ENCODE data around the gene CIAPIN1. TPM values are rescaled to one million over a fixed set of nuclear protein-coding genes. Genes with fewer than 3 reads are reported as not detected.
A peak's percentile ranks its signal among the peaks of the same experiment; 100 is the strongest.

CIAPIN1 gene
- total and polyA plus RNA-seq, 2 of the 4 experiments (the other 2 are of a cell fraction), result 41.6 to 47.7 TPM

DNA sequence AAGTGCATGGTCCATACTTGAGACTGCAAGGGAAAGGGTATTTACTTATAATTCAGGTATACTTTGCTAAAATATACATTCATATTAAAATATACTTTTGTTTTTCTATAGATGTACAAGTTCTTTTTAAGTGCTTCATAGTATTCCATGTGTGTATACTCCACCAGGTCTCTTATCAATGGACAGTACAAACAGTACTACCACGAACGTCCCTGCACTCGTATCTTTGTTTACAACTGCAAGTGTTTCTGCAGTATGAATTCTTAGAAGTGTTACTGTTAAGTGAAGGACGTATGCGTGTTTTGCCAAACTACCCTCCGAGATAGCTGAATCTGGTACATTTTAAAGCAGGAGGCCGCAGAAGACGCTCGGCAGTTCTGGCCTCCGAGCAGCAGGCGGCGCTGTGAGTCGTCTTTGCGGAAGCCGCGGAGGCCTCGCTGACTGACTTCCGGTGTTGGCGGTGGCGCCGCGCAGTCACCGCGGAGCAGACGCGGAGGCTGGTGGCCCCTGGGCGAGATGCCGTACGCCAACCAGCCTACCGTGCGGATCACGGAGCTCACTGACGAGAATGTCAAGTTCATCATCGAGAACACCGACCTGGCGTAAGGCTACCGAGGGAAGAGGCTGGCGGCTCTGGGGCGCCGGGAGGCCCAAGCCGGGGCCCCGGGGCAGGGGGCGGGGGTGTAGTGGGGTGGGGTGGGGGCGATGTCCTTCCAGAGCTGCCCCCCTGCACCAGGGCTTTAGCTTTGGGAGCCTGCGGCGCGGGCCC lies 15.2 kb upstream of the CIAPIN1 start, which contains the start of gene POLR2C (continued):
- TF ChIP-seq, protein P1, sequence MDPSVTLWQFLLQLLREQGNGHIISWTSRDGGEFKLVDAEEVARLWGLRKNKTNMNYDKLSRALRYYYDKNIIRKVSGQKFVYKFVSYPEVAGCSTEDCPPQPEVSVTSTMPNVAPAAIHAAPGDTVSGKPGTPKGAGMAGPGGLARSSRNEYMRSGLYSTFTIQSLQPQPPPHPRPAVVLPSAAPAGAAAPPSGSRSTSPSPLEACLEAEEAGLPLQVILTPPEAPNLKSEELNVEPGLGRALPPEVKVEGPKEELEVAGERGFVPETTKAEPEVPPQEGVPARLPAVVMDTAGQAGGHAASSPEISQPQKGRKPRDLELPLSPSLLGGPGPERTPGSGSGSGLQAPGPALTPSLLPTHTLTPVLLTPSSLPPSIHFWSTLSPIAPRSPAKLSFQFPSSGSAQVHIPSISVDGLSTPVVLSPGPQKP (IDR thresholded peaks at IDR 0.05; ENCODE audit: borderline replicate concordance, low read depth, low read length), result 0 out of 2 replicates have a peak, but pooled peaks have one; percentile 36
- TF ChIP-seq BHLHE40 (IDR thresholded peaks at IDR 0.05; ENCODE audit: low read depth, low read length), result no peak

DNA sequence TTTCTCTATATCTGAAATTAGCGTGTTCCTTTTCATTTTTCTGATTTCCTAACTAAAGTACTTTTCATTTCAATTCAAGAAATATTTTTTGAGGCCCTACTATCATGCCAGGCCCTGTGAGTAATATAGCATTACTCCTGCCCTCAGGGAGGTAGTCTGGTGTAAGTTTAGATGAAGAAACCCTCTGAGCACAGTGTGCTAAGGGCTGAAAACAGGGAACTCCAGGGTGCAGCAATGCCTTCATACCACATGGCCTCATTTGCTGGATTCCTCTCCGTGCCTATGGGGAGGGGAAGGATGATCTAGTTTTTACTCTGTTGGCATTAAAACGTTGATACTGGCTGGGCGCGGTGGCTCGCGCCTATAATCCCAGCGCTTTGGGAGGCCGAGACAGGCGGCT lies 4.8 kb upstream of the CIAPIN1 start:
- no peak overlapping the region for H2BK120ac ChIP-seq (ENCODE audit: low read depth, low read length)
- no peak overlapping the region for H3K4me2 ChIP-seq (ENCODE audit: low read depth, low read length)
- no peak overlapping the region for H4K91ac ChIP-seq (ENCODE audit: insufficient read depth, low read depth, low read length)
- no peak overlapping the region for H2BK5ac ChIP-seq (ENCODE audit: low read depth, low read length, poor library complexity, severe bottlenecking)
- H3K9me3 ChIP-seq (ENCODE audit: control insufficient read depth, insufficient read depth, low read length), result no peaks in the 10 kb centered on the region
- no peak overlapping the region for H3K18ac ChIP-seq (ENCODE audit: low read depth, low read length)
- ChIA-PET CTCF (interaction anchor here (1.0 kb wide), 1 partner anchor 10 kb away, joined by 6 read pairs; the partner anchor contains the start of gene POLR2C), POLR2A (ENCODE audit: unreplicated experiment) (no interaction called here)
- no peak overlapping the region for H2BK15ac ChIP-seq (ENCODE audit: low read depth, low read length)
- no peak overlapping the region for H2AFZ ChIP-seq (replicated peaks; ENCODE audit: low read length, poor library complexity)
- H3K23ac ChIP-seq (ENCODE audit: low read depth, low read length), result no peak overlapping the region
- no peak overlapping the region for H4K8ac ChIP-seq (ENCODE audit: low read depth in 2 of 2, low read length in 2 of 2)
- intact Hi-C loops (cut with micrococcal nuclease) (no loop called here), in situ Hi-C loops (cut with MboI; ENCODE audit: low sequenced_read_pairs) (no loop called here), dilution Hi-C loops (cut with HindIII; ENCODE audit: low sequenced_read_pairs, unreplicated experiment) (no loop called here)
- no peak overlapping the region for H3K4me3 ChIP-seq (ENCODE audit: insufficient read depth, low read depth, low read length)
- no TSS peak for BruUV-seq (replicated peaks)
- no peaks in the 10 kb centered on the region for H3K27me3 ChIP-seq (ENCODE audit: control insufficient read depth, insufficient read depth, low read length)
- H2AK5ac ChIP-seq (ENCODE audit: low read depth, low read length), result no peak overlapping the region
- no peak overlapping the region for H3K27ac ChIP-seq (ENCODE audit: insufficient read depth, low read length)
- H3K79me1 ChIP-seq (ENCODE audit: low read depth in 1 of 2, low read length in 2 of 2), result peaks cover 15 to 18% of the 10 kb centered on the region in 2 experiments; a peak in 3 of 4 replicates
- H4K20me1 ChIP-seq (ENCODE audit: insufficient read depth, low read length), result no peaks in the 10 kb centered on the region
- no peak overlapping the region for H3K4ac ChIP-seq (ENCODE audit: low read depth, low read length)
- H3K14ac ChIP-seq (replicated peaks; ENCODE audit: low read depth, low read length), result no peak overlapping the region
- no CpG with 5 or more reads among the region's 10 CpGs for WGBS, 2 experiments (ENCODE audit: extremely low coverage in 2 of 2, insufficient read length in 1 of 2)
- ATAC-seq (ENCODE audit: low read depth), result no peak
- H3K56ac ChIP-seq (ENCODE audit: extremely low read depth, insufficient read depth, low read length), result no peak overlapping the region
- H3K9me1 ChIP-seq (ENCODE audit: insufficient read depth, low read length), result no peaks in the 10 kb centered on the region
- peaks cover 39% of the 10 kb centered on the region for H3K36me3 ChIP-seq (ENCODE audit: control insufficient read depth, insufficient read depth, low read length)
- no peak overlapping the region for H2BK20ac ChIP-seq (ENCODE audit: low read depth, low read length)
- no peaks in the 10 kb centered on the region for H3K4me1 ChIP-seq (ENCODE audit: control insufficient read depth, insufficient read depth, low read length)
- no peak for DNase-seq
- H2AK9ac ChIP-seq (replicated peaks; ENCODE audit: low read depth, low read length, poor library complexity), result no peak overlapping the region
- H3K9ac ChIP-seq (ENCODE audit: low read depth, low read length), result no peak overlapping the region
- TF ChIP-seq MAZ (IDR thresholded peaks at IDR 0.05; ENCODE audit: borderline replicate concordance, low read depth, low read length) (no peak), CTCF (conservative IDR thresholded peaks at IDR 0.05; ENCODE audit: low read depth, low read length) (no peak), MXI1 (IDR thresholded peaks at IDR 0.05; ENCODE audit: borderline replicate concordance, low read depth, low read length) (no peak), NFE2L2 (IDR thresholded peaks at IDR 0.05; ENCODE audit: low read depth, low read length) (no peak), POLR2A (IDR thresholded peaks at IDR 0.05; ENCODE audit: low read depth, low read length) (no peak), BHLHE40 (IDR thresholded peaks at IDR 0.05; ENCODE audit: low read depth, low read length) (no peak)
- TF ChIP-seq, protein P1 (IDR thresholded peaks at IDR 0.05; ENCODE audit: borderline replicate concordance, low read depth, low read length), result no peak
- no peak overlapping the region for H4K5ac ChIP-seq (ENCODE audit: low read depth, low read length)
